Fibroblast of villous mesenchyme (primary cell): ENCODE measurements around the gene SLC1A5. TPM values are rescaled to one million over a fixed set of nuclear protein-coding genes. Genes with fewer than 3 reads are reported as not detected.

ENCODE experiments used
- DNase-seq: peaks from one replicate; pipeline ENCODE4 v3.0.0-alpha.2; 2010; ENCODE audit warnings: low read depth
- H3K4me3 ChIP-seq: 2 replicates; pipeline ENCODE4 v1.5.1; 2011; ENCODE audit warnings: low read depth, mild to moderate bottlenecking, low read length
- total RNA-seq: library from RNA; depleted of rRNA; stranded (reverse); fragments of >200 nt; gene quantifications from 2 replicates; pipeline ENCODE4 v1.2.3, GENCODE V29; 2012
- TF ChIP-seq, protein P1 (sequence below): IDR thresholded peaks from 2 replicates; pipeline ENCODE4 v1.5.1; 2012; ENCODE audit warnings: low read depth, mild to moderate bottlenecking, low read length; ENCODE audit not compliant: insufficient read depth

SLC1A5 gene
- total RNA-seq, 1 donor = 196 TPM

DNA sequence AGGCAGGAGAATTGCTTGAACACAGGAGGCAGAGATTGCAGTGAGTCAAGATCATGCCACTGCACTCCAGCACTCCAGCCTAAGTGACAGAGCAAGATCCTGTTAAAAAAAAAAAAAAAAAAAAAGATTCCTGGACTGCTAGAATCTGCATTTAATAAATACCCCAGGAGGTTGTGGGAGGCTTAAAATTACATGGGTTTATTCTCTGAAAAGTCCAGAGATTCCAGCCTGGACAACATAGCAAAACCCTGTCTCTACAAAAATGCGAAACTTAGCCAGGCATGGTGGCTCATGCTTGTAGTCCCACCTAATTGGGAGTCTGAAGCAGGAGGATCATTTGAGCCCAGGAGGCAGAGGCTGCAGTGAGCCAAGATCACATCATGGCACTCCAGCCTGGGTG lies 9.5 kb upstream of the SLC1A5 start:
- TF ChIP-seq, protein P1, sequence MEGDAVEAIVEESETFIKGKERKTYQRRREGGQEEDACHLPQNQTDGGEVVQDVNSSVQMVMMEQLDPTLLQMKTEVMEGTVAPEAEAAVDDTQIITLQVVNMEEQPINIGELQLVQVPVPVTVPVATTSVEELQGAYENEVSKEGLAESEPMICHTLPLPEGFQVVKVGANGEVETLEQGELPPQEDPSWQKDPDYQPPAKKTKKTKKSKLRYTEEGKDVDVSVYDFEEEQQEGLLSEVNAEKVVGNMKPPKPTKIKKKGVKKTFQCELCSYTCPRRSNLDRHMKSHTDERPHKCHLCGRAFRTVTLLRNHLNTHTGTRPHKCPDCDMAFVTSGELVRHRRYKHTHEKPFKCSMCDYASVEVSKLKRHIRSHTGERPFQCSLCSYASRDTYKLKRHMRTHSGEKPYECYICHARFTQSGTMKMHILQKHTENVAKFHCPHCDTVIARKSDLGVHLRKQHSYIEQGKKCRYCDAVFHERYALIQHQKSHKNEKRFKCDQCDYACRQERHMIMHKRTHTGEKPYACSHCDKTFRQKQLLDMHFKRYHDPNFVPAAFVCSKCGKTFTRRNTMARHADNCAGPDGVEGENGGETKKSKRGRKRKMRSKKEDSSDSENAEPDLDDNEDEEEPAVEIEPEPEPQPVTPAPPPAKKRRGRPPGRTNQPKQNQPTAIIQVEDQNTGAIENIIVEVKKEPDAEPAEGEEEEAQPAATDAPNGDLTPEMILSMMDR = no peak

DNA sequence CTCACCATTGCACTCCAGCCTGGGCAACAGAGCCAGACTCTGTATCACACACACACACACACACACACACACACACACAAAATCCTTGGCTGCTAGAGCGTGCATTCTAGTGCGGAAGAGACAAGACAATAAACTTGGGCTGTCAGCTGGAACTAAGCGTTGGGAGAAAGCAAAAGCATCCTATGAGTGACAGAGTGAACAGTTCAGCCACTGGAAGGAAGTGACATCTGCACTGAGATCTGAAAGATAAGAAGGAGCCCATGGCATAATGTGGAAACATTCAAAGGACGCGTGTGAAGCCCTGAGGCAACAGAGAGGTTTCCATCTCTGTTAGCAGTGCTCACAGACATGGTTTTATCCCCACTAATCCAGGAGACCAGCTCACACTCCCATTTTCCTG lies 3.5 kb upstream of the SLC1A5 start:
- no peak overlapping the region for H3K4me3 ChIP-seq
- TF ChIP-seq, protein P1 = no peak
- peak; percentile 63 for DNase-seq

More for the DNA sequence above, 9.5 kb upstream of the SLC1A5 start:
- no peak for DNase-seq
- H3K4me3 ChIP-seq = no peak overlapping the region

DNA sequence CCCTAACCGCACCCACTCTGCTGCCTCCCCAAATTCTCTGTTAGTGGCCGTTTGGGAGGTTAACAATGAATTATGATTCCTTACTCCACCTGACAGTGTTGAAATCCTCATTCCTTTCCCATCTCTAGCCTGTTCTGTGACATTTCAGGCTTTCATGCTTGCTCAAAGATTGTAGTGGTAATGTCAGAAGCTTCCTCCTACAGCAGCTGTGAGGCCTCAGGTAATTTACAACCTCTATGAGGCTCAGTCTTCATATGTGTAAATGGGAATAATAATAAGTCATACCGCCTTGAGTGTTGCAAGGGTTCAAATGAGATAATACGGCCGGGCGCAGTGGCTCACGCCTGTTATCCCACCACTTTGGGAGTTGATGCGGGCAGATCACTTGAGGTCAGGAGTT lies 977 bp upstream of the SLC1A5 start:
- TF ChIP-seq, protein P1 = no peak
- no peak for DNase-seq
- no peak overlapping the region for H3K4me3 ChIP-seq

DNA sequence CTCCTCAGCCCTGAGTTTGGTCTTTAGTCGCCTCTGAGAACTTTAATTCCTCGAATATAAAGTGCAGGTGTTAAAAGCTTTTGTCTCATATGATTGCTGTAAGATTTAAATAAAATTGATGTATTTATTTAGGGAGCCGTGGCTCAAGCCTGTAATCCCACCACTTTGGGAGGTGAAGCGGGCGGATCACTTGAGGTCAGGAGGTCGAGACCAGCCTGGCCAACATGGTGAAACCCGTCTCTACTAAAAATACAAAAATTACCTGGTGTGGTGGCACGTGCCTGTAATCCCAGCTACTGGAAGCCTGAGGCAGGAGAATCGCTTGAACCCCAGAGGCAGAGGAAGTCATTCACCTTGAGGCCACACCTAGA lies 559 bp upstream of the SLC1A5 start:
- TF ChIP-seq, protein P1 = no peak
- no peak overlapping the region for H3K4me3 ChIP-seq
- DNase-seq = no peak

DNA sequence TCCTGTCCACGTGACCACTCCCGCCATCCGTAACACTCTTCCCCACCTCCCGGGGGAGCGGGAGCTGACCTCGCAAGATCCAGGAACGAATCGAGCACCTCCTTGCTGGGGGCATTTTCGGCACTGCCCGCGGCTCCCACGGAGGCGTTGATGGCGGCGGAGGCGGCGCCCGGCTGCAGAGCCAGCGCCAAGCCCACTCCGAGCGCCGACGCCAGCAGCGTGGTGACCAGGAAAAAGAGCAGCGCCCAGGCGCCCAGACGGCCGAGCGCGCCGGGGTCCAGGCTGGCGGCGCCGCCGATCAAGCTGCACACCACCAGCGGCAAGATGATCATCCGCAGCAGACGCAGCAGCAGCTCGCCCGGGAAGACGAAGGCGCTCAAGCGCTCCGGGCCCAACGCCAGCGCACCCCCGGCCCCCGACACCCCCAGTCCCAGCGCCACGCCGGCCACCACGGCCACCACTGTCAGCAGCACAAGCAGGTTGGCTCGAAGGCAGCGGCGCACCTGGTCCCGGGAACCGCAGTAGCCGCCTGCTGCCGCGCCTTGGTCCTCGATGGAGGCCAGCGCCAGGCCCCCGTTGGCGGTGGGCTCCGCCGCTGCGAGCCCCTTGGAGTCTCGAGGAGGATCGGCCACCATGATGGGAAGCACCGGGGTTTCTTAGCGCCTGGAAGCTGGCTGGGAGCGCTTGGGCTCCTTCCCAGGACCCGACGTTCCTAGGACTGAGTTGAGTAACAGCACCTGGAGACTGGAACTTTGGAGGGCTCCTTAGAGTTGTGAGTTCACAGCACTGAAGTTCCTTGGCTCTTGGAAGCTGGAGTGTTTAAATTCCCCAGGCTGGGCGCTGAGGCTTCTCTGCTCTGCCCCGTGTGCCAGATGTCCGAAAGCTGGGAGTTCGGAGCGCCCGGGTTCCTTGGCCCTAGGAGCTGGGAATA lies 798 bp downstream of the SLC1A5 start:
- peak overlapping the region; percentile 96 for H3K4me3 ChIP-seq
- TF ChIP-seq, protein P1 = no peak
- peak; percentile 78 for DNase-seq

DNA sequence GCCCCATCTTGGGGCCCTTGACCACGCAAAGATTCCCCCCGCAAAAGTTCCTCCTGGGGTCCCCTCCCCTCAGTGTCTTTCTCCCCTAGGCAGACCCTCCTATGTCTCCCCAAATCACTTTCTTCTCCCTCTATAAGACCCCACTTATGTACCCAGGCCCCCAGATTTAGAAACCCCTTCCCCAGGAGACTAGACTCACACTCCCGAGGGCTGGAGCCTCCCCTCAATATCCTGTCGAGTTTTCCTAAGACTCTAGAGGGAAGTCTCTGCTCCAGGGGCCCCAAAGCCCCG lies 1.4 kb downstream of the SLC1A5 start:
- DNase-seq = no peak
- H3K4me3 ChIP-seq = peak overlapping the region; percentile 96
- TF ChIP-seq, protein P1 = no peak
